K562 (cell line): ENCODE results near the gene DPAGT1. TPM values are rescaled to one million over a fixed set of nuclear protein-coding genes. Genes with fewer than 3 reads are reported as not detected.

Experiments used
- CBFA2T2 ChIP-seq: fragments of 450-650 bp; conservative IDR thresholded peaks from 2 replicates; pipeline ENCODE4 v1.6.1; 2017; ENCODE audit warnings: mild to moderate bottlenecking
- EGR1 ChIP-seq: fragments of 450-650 bp; conservative IDR thresholded peaks from 2 replicates; pipeline ENCODE4 v1.6.1; 2017; ENCODE audit warnings: mild to moderate bottlenecking
- ELF1 ChIP-seq: fragments of 200-800 bp; sonication (Bioruptor generic); IDR thresholded peaks from 2 replicates; pipeline ENCODE4 v1.6.1; 2016; ENCODE audit warnings: missing genetic modification characterization, missing compliant biosample characterization
- ETS2 ChIP-seq: IDR thresholded peaks from 2 replicates; pipeline ENCODE4 v1.6.1; 2016; ENCODE audit warnings: borderline replicate concordance, missing genetic modification characterization, mild to moderate bottlenecking, moderate library complexity, missing compliant biosample characterization; ENCODE audit not compliant: poor library complexity, severe bottlenecking
- FIP1L1 ChIP-seq: fragments of 200-400 bp; formaldehyde crosslinking; IDR thresholded peaks from 2 replicates; pipeline ENCODE4 v1.6.1; 2018; ENCODE audit warnings: mild to moderate bottlenecking, low read depth, low read length; ENCODE audit not compliant: poor library complexity, severe bottlenecking
- GATAD2B ChIP-seq: fragments of 450-650 bp; IDR thresholded peaks from 2 replicates; pipeline ENCODE4 v1.6.1; 2017; ENCODE audit warnings: mild to moderate bottlenecking, borderline replicate concordance
- MEF2D ChIP-seq: conservative IDR thresholded peaks from 2 replicates; pipeline ENCODE4 v1.6.1; 2016; ENCODE audit warnings: low read depth, missing genetic modification characterization, missing compliant biosample characterization
- polyA plus RNA-seq, 8 experiments: library from polyadenylated mRNA; depleted of rRNA in 4 of 8; stranded (reverse) in 5 of 8; unstranded in 3 of 8; fragments of >200 nt; fragmentation: Nextera tagmentation in 2 of 8; fragmentation: Illumina TruSeq in 1 of 8; extraction: Ambion mirVana in 2 of 8; extraction: Trizol in 1 of 8; gene quantifications; 2 replicates each; pipeline versions ENCODE4 v1.2.1 to v1.2.3, GENCODE V29; 2011 to 2014; ENCODE audit warnings: inconsistent platforms in 1 of 8, missing spikeins in 1 of 8
- total RNA-seq, 7 experiments: library from RNA; depleted of rRNA in 6 of 7; stranded (reverse); fragments of >200 nt in 6 of 7; fragmentation: Illumina TruSeq in 2 of 7; extraction: Trizol in 2 of 7; gene quantifications; 2 replicates each; pipeline versions ENCODE4 v1.2.1 to v1.2.3, GENCODE V29; 2011 to 2021; ENCODE audit warnings: low replicate concordance in 1 of 7
- TF ChIP-seq, protein P1 (sequence below): fragments of 450-650 bp; IDR thresholded peaks from 2 replicates; pipeline ENCODE4 v1.6.1; 2016; ENCODE audit warnings: mild to moderate bottlenecking, moderate library complexity
- TF ChIP-seq, protein P2 (sequence below): conservative IDR thresholded peaks from 2 replicates; pipeline ENCODE4 v1.6.1; 2011; ENCODE audit warnings: low read depth, mild to moderate bottlenecking, low read length; ENCODE audit not compliant: control insufficient read depth
- TF ChIP-seq, protein P3 (sequence below): fragments of 200-800 bp; sonication (Bioruptor generic); IDR thresholded peaks from 2 replicates; pipeline ENCODE4 v1.6.1; 2017; ENCODE audit warnings: missing genetic modification characterization, missing compliant biosample characterization
- TF ChIP-seq, protein P4 (sequence below): fragments of 450-650 bp; IDR thresholded peaks from 2 replicates; pipeline ENCODE4 v1.6.1; 2016

The DPAGT1 gene
- total and polyA plus RNA-seq, 9 of the 15 experiments (the other 6 are each of a cell fraction or from before 2014, with no cell fraction given): 29.9 to 135 (median 85.0) TPM

DNA sequence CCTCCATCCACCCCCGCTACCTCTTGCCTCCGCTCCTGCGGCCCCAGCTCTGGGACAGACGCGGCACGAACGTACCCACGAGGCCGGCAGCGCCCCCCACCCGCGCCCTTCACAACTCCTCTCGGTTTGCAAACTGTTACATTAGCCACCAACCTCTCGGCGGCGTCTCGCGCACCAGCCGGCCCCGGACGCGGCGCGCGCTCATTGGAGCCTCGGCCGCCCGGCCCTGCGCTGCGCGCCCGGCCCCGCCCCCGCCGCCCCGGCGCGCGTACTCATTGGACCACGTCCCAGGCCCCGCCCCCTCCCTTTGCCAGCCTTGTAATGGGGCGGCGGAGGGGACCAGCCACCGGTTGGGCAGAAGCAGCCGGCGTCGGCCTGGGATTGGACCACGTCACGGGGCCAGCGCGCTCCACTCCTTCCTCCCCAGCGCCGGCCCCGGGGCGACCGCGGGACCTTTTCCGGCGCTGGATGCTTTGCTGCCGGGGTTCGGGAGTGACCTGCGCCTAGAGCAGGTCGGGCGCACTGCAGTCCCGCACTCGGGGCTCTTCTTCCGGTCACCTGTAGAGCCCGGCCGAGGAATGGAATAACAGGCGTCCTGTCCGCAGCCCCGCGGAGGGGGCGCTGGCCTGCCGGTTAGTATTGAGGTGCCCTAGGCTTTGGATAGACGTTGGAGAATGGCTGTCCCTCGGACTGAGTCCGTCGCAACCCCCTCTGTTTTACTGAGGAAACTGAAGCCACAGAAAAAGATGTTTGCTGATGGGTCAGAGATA, 44.5 kb downstream of the DPAGT1 start, which contains the start of gene HYOU1 (continued):
- TF ChIP-seq, protein P1, sequence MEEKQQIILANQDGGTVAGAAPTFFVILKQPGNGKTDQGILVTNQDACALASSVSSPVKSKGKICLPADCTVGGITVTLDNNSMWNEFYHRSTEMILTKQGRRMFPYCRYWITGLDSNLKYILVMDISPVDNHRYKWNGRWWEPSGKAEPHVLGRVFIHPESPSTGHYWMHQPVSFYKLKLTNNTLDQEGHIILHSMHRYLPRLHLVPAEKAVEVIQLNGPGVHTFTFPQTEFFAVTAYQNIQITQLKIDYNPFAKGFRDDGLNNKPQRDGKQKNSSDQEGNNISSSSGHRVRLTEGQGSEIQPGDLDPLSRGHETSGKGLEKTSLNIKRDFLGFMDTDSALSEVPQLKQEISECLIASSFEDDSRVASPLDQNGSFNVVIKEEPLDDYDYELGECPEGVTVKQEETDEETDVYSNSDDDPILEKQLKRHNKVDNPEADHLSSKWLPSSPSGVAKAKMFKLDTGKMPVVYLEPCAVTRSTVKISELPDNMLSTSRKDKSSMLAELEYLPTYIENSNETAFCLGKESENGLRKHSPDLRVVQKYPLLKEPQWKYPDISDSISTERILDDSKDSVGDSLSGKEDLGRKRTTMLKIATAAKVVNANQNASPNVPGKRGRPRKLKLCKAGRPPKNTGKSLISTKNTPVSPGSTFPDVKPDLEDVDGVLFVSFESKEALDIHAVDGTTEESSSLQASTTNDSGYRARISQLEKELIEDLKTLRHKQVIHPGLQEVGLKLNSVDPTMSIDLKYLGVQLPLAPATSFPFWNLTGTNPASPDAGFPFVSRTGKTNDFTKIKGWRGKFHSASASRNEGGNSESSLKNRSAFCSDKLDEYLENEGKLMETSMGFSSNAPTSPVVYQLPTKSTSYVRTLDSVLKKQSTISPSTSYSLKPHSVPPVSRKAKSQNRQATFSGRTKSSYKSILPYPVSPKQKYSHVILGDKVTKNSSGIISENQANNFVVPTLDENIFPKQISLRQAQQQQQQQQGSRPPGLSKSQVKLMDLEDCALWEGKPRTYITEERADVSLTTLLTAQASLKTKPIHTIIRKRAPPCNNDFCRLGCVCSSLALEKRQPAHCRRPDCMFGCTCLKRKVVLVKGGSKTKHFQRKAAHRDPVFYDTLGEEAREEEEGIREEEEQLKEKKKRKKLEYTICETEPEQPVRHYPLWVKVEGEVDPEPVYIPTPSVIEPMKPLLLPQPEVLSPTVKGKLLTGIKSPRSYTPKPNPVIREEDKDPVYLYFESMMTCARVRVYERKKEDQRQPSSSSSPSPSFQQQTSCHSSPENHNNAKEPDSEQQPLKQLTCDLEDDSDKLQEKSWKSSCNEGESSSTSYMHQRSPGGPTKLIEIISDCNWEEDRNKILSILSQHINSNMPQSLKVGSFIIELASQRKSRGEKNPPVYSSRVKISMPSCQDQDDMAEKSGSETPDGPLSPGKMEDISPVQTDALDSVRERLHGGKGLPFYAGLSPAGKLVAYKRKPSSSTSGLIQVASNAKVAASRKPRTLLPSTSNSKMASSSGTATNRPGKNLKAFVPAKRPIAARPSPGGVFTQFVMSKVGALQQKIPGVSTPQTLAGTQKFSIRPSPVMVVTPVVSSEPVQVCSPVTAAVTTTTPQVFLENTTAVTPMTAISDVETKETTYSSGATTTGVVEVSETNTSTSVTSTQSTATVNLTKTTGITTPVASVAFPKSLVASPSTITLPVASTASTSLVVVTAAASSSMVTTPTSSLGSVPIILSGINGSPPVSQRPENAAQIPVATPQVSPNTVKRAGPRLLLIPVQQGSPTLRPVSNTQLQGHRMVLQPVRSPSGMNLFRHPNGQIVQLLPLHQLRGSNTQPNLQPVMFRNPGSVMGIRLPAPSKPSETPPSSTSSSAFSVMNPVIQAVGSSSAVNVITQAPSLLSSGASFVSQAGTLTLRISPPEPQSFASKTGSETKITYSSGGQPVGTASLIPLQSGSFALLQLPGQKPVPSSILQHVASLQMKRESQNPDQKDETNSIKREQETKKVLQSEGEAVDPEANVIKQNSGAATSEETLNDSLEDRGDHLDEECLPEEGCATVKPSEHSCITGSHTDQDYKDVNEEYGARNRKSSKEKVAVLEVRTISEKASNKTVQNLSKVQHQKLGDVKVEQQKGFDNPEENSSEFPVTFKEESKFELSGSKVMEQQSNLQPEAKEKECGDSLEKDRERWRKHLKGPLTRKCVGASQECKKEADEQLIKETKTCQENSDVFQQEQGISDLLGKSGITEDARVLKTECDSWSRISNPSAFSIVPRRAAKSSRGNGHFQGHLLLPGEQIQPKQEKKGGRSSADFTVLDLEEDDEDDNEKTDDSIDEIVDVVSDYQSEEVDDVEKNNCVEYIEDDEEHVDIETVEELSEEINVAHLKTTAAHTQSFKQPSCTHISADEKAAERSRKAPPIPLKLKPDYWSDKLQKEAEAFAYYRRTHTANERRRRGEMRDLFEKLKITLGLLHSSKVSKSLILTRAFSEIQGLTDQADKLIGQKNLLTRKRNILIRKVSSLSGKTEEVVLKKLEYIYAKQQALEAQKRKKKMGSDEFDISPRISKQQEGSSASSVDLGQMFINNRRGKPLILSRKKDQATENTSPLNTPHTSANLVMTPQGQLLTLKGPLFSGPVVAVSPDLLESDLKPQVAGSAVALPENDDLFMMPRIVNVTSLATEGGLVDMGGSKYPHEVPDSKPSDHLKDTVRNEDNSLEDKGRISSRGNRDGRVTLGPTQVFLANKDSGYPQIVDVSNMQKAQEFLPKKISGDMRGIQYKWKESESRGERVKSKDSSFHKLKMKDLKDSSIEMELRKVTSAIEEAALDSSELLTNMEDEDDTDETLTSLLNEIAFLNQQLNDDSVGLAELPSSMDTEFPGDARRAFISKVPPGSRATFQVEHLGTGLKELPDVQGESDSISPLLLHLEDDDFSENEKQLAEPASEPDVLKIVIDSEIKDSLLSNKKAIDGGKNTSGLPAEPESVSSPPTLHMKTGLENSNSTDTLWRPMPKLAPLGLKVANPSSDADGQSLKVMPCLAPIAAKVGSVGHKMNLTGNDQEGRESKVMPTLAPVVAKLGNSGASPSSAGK: no peak; the same call in 1 of the 2 replicates
- TF ChIP-seq EGR1 (peak; percentile 81), FIP1L1 (peak; percentile 35), MEF2D (tag) (no peak), CBFA2T2 (no peak), ELF1 (tag) (peak; percentile 81), ETS2 (tag) (no peak), GATAD2B (no peak)
- TF ChIP-seq, protein P2, sequence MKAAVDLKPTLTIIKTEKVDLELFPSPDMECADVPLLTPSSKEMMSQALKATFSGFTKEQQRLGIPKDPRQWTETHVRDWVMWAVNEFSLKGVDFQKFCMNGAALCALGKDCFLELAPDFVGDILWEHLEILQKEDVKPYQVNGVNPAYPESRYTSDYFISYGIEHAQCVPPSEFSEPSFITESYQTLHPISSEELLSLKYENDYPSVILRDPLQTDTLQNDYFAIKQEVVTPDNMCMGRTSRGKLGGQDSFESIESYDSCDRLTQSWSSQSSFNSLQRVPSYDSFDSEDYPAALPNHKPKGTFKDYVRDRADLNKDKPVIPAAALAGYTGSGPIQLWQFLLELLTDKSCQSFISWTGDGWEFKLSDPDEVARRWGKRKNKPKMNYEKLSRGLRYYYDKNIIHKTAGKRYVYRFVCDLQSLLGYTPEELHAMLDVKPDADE: peak; percentile 69; the same call in 1 of the 2 replicates
- TF ChIP-seq, protein P3, sequence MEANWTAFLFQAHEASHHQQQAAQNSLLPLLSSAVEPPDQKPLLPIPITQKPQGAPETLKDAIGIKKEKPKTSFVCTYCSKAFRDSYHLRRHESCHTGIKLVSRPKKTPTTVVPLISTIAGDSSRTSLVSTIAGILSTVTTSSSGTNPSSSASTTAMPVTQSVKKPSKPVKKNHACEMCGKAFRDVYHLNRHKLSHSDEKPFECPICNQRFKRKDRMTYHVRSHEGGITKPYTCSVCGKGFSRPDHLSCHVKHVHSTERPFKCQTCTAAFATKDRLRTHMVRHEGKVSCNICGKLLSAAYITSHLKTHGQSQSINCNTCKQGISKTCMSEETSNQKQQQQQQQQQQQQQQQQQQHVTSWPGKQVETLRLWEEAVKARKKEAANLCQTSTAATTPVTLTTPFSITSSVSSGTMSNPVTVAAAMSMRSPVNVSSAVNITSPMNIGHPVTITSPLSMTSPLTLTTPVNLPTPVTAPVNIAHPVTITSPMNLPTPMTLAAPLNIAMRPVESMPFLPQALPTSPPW (CRISPR knock-in tag): peak; percentile 81
- TF ChIP-seq, protein P4, sequence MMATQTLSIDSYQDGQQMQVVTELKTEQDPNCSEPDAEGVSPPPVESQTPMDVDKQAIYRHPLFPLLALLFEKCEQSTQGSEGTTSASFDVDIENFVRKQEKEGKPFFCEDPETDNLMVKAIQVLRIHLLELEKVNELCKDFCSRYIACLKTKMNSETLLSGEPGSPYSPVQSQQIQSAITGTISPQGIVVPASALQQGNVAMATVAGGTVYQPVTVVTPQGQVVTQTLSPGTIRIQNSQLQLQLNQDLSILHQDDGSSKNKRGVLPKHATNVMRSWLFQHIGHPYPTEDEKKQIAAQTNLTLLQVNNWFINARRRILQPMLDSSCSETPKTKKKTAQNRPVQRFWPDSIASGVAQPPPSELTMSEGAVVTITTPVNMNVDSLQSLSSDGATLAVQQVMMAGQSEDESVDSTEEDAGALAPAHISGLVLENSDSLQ: no peak
